ENCODE results near the gene KCNAB3.

Gene KCNAB3

GRCh38 chr17:7875804-7876370 is 53.8 kb downstream of the KCNAB3 start:
- no peak for DNase-seq

- no peak for DNase-seq
Measured at GRCh38 chr17:7873051-7873450, 56.6 kb downstream of the KCNAB3 start.

Measured in right hindlimb (tissue), 1 donor.